OCI-M2 (cell line): ENCODE results near the gene C9orf43.
A peak's percentile ranks its signal among the peaks of the same experiment; 100 is the strongest.
"Not testable (repeated sequence)": the region's sequence is repeated elsewhere in the genome, so short reads cannot be mapped to it uniquely, and the experiment has no call there.

ENCODE experiments used
- DNase-seq: peaks from one replicate; lab custom pipeline; 2025; ENCODE audit not compliant: unreplicated experiment; lab: John Stamatoyannopoulos, UW

Gene C9orf43, protein sequence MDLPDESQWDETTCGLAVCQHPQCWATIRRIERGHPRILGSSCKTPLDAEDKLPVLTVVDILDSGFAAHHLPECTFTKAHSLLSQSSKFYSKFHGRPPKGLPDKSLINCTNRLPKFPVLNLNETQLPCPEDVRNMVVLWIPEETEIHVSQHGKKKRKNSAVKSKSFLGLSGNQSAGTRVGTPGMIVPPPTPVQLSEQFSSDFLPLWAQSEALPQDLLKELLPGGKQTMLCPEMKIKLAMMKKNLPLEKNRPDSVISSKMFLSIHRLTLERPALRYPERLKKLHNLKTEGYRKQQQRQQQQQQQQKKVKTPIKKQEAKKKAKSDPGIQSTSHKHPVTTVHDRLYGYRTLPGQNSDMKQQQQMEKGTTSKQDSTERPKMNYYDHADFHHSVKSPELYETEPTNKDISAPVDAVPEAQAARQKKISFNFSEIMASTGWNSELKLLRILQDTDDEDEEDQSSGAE

DNA sequence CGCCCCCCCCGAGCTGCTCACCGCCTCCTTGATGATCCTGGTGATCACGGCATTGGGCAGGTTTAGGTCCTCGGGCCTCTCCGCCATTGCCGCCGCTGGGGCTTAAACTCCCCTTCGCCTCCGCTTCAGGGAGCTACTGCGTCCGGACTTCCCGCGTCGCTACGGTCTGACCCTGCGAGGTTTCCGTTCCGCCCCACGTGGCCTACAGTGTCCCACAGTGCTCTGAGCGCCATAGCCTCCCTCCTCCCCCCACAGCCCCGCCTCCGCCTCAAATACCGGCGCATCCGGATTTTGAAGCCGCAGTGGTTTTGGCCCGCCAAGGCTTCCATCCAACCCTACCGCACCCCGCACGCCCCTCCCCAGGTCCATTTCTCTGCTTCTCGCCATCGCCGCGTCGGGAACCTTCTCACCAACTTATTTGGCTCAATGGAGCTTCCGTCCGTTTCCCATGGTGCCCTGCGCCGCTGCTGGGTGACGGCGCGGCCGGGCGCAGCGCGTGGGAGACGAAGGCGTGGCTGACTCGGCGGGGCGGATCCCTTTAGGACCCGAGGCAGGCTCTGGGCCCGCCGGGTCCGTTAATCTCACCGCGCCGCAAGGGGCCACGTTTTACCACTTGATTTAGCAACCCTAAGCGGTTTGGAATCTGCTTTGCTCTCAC is at the start of gene C9orf43, which contains the start of gene POLE3:
TSS of gene C9orf43 (plus strand) at position 541 of the 658 bp plus-strand sequence. CDS start 2,747 bp downstream, outside the sequence.
TSS of gene POLE3 (minus strand) at position 469 of the 658 bp plus-strand sequence. CDS start at position 87, 382 bp downstream.
- DNase-seq, result peak; percentile 65

DNA sequence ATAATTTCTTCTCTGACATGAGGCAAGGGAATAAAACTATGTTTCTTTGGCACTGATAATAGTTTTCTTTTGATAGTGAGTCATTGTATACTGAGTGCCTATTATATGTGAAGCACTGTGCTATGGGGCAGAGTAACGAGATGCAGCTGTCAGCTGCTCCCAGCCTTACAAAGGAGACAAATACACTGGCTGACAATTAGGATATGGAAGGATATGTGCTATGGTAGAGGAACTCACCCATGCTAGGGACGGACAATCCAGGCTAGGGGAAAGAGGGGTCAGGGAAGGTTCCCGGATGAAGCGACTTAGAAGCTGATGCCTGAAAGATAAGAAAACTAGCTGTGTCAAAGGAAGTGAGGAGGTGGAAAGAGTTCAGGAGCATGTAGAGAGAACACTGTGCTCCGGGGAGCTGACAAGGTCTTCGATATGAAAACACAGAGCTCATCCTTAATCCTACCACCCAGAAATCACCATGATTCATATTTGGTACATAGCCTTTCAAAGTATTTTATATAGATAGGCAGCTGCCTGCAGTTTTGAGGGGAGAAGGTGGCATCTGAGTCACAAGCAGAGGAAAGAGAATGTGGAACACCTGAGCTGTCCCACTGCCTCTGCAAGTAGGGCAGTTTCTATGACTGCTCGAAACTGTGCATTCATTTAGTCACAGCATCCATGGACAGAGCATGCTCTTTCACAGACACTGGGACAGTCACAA is 49.1 kb upstream of the C9orf43 start:
- DNase-seq, result no peak

DNA sequence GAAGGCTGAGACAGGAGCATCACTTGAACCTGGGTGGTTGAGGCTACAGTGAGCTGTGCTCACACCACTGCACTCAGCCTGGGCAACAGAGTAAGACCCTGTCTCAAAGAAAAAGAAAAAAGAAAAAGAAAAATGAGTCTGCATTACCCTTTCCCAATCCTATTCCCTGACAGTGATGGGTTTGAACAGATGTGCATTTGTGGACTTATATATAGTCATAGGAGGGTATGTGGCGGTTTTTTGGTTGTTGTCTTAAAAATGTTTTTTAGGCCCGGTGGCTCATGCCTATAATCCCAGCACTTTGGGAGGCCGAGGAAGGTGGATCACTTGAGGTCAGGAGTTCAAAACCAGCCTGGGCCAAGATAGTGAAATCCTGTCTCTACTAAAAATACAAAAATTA is 47.2 kb upstream of the C9orf43 start:
- no peak for DNase-seq

DNA sequence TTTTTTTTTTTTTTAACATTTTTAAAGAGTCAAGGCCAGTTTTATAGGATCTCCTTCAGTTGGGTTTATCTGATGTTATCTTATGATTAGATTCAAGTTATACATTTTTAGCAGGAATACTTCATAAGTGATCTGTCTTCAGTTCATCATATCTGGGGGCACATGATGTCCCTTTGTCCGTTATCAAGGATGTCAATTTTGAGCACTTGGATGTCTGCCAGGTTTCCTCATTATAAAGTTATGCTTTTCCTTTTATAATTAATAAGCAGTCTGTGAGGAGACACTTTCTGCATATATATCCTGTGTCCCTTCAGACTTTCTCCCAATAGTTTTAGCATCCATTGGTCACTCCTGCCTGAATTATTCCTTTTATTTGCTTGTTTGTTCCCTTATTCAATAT is 45.6 kb upstream of the C9orf43 start:
- no peak for DNase-seq

DNA sequence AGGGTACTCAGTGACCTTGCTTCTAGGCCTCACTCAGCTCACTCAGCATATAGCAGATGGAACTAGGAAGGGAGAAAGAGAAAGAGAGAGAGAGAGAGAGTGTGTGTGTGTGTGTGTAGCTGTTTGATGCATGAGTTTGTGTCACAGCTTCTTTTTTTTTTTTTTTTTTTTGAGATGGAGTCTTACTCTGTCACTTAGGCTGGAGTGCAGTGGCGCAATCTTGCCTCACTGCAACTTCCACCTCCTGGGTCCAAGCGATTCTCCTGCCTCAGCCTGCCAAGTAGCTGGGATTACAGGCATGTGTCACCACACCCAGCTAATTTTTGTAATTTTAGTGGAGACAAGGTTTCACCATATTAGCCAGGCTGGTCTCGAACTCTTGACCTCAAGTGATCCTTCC is 44.9 kb upstream of the C9orf43 start:
- DNase-seq, result not testable (repeated sequence)

DNA sequence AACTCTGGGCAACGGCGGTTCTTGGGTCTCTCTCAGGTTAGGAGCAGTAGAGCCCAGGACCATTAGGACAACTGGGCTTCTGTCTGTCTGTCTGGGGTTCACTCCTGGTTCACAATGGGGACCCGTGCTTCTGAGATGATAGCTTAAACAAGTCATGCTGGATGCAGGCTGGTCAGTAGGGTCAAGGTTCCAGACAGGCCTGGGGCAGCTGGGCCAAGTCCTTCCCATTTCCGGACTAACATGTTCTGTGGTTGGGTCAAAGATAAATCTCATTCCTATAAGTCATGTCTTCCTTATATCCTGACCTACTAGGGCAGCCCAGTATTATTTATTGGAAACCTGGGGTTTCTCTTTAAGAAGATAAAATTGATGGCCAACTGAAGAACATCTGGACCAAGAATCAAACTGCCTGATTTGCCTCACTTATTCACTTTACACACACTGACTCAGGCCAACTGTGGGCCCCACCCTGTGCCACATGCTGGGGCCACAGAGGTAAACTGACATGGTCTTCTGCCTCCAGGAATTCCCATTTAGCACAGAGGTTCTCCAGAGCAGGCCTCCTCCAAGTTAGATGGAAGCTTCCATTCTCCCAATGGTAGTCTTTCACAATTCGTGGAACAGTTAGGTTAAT is 42.1 kb upstream of the C9orf43 start:
- DNase-seq, result no peak

DNA sequence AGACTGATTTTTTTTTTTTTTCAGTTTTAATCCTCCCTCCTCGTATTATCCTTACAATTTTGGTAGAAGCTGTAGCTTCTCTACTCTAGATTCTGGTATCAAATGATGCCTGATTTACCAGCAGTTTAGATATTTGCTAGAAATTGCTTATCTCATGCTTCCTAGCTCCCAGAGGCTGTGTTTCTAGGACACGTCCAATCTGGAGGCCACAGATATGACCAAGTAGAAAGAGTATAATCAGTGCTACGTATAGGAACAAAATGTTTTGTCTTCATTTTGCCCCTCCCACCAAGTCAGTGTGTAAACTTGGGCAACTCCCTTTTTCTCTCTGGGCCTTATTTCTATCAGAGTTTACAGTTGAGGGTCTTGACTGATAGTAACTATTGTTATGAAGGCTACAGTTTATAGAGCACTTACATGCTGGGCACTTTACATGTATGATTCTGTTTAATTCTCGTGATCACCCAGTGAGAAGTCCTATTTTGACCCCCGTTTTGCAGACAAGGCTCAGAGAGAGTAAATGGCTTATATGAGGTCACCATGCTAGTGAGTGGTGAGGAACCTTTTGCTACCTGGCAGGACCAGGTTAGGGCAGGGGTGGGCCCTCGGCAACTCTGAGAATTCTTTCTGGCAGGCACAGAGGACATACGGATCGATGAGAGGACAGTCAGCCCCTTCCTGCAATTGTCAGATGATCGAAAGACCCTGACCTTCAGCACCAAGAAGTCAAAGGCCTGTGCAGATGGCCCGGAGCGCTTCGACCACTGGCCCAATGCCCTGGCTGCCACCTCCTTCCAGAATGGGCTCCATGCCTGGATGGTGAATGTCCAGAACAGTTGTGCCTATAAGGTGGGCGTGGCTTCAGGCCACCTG is 41.3 kb upstream of the C9orf43 start:
- peak; percentile 45 for DNase-seq

DNA sequence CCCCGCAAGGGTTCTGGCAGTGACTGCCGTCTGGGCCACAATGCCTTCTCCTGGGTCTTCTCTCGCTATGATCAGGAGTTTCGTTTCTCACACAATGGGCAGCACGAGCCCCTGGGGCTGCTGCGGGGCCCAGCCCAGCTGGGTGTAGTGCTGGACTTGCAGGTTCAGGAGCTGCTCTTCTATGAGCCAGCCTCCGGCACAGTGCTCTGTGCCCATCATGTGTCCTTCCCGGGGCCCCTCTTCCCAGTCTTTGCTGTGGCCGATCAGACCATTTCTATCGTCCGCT is 40.7 kb upstream of the C9orf43 start:
- DNase-seq, result no peak

DNA sequence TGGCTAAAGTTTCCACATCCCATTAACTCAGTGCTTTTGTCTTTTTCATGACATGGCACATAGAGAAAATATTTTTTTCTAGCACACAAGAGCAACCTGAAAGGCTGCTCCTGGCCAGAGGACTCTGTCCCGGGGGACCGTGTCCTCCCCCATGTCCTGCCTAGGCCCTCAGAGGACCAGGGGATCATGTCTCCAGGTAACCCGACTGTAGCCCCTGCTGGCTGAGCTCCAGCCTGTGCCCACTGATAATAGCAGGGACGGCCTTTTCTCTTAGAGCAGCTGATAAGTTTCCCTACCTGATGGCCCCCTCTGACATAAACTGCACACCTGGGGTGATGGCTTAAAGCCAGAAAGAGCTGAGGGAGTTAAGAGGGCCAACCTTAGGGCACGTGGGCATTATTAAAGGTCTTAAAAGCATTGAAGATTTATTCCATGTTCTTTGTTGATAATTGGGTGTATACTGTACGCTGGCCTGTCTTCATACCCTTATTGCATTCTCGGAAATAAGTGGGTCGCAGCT is 39.7 kb upstream of the C9orf43 start:
- no peak for DNase-seq

DNA sequence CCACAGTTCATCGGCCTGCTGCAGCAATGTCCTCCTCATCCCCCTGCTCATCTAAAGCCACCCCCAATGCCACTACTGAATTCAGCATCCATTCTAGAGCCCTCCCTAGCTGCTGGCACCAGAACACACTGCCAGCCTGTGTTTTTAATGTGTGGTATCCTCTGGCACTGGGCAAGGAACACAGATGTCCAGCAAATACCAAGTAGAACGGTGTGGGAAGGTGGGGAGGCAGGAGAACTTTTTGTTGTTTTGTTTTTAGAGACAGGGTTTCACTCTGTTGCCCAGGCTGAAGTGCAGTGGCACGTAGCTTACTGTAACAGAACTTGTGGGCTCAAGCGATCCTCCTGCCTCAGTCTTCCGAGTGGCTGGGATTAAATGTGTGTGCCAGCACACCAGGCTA is 38.5 kb upstream of the C9orf43 start:
- no peak for DNase-seq

DNA sequence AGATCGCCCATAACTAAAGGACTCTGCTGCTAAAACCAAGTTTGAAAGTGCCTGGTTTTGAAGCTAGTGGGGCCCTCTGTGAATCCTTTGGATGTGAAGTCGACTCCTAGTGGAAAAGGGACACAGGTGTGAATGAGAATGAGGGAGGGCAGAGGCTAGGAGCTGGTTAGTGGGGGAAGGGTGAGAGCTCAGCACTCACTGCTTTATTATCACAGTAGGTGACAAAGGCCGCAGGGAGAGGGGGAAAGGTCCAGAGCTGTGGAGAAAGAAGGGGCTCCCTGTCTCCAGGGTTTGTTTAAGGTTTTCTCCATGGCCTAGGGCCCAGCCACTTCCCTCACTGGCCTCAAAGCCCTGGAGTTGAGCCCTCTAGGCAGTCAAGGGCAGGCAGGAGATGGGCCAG is 37.3 kb upstream of the C9orf43 start:
- DNase-seq, result no peak

DNA sequence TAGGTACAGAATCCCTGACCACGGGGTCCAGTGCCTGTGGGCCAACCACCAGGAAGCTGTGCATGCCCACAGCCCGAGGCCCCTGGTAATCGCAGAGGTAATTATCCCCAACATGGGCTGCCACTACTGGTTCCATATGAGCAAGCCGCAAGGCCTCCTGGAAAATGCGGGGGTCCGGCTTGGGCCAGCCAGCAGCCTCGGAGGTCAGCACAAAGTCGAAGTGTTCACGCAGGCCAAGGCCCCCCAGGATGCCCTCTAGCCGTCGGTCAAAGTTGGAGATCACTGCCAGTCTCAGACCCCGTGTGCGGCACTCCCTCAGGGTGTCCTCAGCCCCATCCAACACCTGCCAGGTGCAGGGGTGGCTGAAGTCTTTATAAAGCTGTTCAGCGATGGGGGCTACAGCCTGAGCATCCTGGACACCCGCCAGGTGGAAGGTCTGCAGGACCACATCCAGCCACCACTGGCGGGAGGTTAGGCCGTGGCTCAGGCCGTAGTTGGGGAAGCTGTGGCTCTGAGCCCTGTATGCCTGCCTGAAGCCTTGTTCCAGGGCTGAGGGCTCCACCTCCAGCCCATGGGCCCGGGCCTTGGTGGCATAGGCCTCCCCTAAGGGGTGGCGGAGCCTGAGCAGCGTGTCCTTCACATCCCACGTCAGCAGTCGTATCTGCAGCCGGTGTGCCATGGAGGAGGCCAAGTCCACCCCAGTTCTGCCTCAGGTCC is 36.7 kb upstream of the C9orf43 start:
- no peak for DNase-seq

DNA sequence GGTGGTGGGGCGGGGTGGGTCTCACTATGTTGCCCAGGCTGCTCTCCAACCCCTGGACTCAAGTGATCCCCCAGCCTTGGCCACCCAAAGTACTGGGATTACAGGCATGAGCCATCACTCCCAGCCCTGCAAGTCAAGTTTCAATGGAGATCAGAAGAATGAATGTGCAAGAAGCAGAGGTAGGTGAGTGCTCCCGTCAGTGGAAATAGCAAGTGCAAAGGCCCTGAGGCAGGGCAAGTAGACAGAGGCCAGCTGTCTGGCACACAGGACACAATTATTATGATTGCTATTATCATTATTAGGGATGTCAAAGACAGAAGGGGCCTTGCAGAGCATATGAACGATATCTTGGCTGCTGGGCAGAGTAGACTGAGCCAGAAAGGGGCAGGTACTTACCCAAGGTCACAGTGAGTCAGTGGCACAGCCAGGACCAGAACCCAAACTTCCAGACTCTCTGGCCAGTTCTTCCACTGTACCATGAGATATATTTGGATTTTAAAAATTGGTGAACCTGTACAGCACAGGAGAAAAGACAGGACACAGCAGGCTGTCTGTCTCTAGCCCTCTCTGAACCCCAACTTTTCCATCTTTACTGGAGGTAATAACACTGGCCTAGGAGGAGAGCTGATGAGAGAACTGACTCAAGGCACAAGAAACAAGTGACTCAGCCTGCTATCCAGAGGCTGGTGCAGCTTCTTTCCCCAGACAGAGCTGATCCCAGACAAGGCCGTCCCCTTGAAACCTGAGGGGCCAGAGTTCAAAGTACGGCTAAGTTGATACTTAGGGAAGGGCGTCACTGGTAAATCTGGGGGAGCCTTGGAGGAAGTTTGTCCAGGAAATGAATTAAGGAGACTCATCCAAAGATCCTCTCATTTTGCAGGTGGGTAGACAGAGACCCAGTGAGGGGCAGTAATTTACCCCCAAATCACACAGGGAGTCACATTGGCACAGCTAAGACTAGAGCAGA is 35.2 kb upstream of the C9orf43 start:
- no peak for DNase-seq

DNA sequence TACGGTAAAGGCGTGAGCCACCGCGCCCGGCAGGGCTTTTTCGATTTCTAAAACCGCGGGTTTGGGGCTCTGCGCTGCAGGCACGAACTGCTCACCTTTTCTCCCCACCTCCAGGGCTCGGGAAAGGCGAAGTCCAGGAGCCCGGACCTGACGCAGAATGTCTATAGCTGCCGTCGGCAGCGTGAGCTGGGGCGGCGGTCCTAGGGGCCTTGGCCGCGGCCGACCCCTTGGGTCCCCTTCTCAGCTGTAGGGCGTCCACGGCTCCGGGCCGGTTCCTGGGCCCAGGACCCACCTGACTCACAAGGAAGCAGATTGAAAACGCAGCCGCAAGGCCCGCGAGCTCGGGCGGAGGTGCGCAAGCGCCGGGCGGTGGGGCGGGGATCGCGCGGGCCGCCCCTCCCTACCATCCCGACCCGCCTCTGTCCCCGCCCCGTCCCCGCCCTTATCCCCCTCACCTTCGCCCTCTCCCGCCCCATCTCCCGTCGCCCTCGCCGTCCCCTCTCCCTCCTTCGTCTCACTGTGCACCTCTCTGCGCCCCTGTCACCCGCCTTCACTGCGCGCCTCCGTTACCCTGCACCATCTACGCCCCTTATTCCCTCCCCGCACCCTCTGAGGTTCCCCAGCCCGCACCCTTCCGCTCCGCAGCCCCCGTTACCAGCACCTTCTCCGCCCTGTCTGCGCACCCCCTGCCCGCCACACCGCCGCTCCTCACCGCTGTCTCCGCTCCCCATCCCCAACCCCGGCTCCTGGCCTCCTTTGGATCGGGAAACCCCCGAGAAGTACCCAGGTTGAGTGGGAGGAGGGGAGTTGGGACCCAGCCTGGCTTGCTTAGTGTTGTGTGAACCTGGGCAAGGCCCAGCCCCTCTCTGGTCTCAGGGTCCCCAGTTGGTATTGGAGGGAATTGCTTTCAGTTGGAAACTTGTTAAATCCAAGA is 33.6 kb upstream of the C9orf43 start, which contains the start of gene HDHD3:
TSS of gene HDHD3 (minus strand) at position 353 of the 934 bp plus-strand sequence. CDS start 2,632 bp downstream, outside the sequence.
- DNase-seq, result no peak

DNA sequence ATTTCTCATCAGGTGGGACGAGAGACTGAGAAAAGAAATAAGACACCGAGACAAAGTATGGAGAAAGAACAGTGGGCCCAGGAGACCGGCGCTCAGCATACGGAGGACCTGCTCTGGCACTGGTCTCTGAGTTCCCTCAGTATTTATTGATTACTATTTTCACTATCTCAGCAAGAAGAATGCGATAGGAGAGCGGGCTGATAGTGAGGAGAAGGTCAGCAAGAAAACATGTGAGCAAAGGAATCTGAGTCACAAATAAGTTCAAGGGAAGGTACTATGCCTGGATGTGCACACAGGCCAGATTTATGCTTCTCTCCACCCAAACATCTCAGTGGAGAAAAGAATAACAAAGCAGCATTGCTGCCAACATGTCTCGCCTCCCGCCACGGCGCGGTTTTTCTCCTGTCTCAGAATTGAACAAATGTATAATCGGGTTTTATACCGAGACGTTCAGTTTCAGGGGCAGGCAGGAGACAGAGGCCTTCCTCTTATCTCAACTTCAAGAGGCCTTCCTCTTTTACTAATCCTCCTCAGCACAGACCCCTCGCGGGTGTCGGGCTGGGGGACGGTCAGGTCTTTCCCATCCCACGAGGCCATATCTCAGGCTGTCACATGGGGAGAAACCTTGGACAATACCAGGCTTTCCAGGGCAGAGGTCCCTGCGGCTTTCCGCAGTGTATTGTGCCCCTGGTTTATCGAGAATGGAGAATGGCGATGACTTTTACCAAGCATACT is 31.3 kb upstream of the C9orf43 start:
- DNase-seq, result not testable (repeated sequence)

DNA sequence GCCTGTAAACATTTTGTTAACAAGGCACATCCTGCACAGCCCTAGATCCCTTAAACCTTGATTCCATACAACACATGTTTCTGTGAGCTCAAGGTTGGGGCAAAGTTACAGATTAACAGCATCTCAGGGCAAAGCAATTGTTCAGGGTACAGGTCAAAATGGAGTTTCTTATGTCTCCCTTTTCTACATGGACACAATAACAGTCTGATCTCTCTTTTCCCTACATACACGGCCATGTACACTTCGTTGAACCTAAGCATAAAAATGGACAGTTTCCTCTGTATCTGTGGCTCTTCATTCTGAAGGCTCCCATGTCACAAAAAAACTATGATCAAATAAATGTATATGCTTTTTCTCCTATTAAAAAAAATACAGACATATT is 30.7 kb upstream of the C9orf43 start:
- DNase-seq, result not testable (repeated sequence)
